ENCODE results near the gene BCAS3. TPM values are rescaled to one million over a fixed set of nuclear protein-coding genes. Genes with fewer than 3 reads are reported as not detected.

The BCAS3 gene
- total RNA-seq, 1 donor from 2014 or later = 44.8 TPM

GRCh38 chr17:61130330-61130729 lies 452.7 kb downstream of the BCAS3 start:
- no peaks in the 10 kb centered on the region for H3K36me3 Mint-ChIP-seq (ENCODE audit: unreplicated experiment)
- H3K4me1 Mint-ChIP-seq (ENCODE audit: low read depth, unreplicated experiment) = peaks cover 42% of the 10 kb centered on the region
- H3K4me3 Mint-ChIP-seq (ENCODE audit: unreplicated experiment) = peak overlapping the region; percentile 76
- peaks cover 11% of the 10 kb centered on the region for H3K9me3 Mint-ChIP-seq (ENCODE audit: unreplicated experiment)
- H3K27ac Mint-ChIP-seq (ENCODE audit: unreplicated experiment) = peak overlapping the region; percentile 99
- TF ChIP-seq CTCF (IDR thresholded peaks at IDR 0.05; ENCODE audit: partially characterized antibody, unreplicated experiment) = no peak
- no peak for DNase-seq
- H3K27me3 Mint-ChIP-seq (ENCODE audit: unreplicated experiment) = no peaks in the 10 kb centered on the region

GRCh38 chr17:61131585-61131984 lies 453.9 kb downstream of the BCAS3 start:
- no peak for DNase-seq
- peaks cover 11% of the 10 kb centered on the region for H3K9me3 Mint-ChIP-seq (ENCODE audit: unreplicated experiment)
- TF ChIP-seq CTCF (IDR thresholded peaks at IDR 0.05; ENCODE audit: partially characterized antibody, unreplicated experiment) = no peak
- no peaks in the 10 kb centered on the region for H3K27me3 Mint-ChIP-seq (ENCODE audit: unreplicated experiment)
- no peaks in the 10 kb centered on the region for H3K36me3 Mint-ChIP-seq (ENCODE audit: unreplicated experiment)
- H3K27ac Mint-ChIP-seq (ENCODE audit: unreplicated experiment) = peak overlapping the region; percentile 85
- peaks cover 46% of the 10 kb centered on the region for H3K4me1 Mint-ChIP-seq (ENCODE audit: low read depth, unreplicated experiment)
- peak overlapping the region; percentile 39 for H3K4me3 Mint-ChIP-seq (ENCODE audit: unreplicated experiment)

- DNase-seq = no peak
- no peak for TF ChIP-seq CTCF (IDR thresholded peaks at IDR 0.05; ENCODE audit: partially characterized antibody, unreplicated experiment)
- Mint-ChIP-seq H3K36me3 (ENCODE audit: unreplicated experiment) (no peaks in the 10 kb centered on the region), H3K9me3 (ENCODE audit: unreplicated experiment) (peaks cover 11% of the 10 kb centered on the region), H3K27me3 (ENCODE audit: unreplicated experiment) (no peaks in the 10 kb centered on the region), H3K27ac (ENCODE audit: unreplicated experiment) (peak overlapping the region; percentile 52), H3K4me3 (ENCODE audit: unreplicated experiment) (no peak overlapping the region), H3K4me1 (ENCODE audit: low read depth, unreplicated experiment) (peaks cover 41% of the 10 kb centered on the region)
Observed at GRCh38 chr17:61132524-61132923, 454.9 kb downstream of the BCAS3 start.

GRCh38 chr17:61133853-61134252 lies 456.2 kb downstream of the BCAS3 start:
- Mint-ChIP-seq H3K9me3 (ENCODE audit: unreplicated experiment) (peaks cover 11% of the 10 kb centered on the region), H3K27ac (ENCODE audit: unreplicated experiment) (no peak overlapping the region), H3K4me3 (ENCODE audit: unreplicated experiment) (no peak overlapping the region), H3K27me3 (ENCODE audit: unreplicated experiment) (no peaks in the 10 kb centered on the region), H3K36me3 (ENCODE audit: unreplicated experiment) (no peaks in the 10 kb centered on the region), H3K4me1 (ENCODE audit: low read depth, unreplicated experiment) (peaks cover 32% of the 10 kb centered on the region)
- TF ChIP-seq CTCF (IDR thresholded peaks at IDR 0.05; ENCODE audit: partially characterized antibody, unreplicated experiment) = no peak
- no peak for DNase-seq

- H3K27ac Mint-ChIP-seq (ENCODE audit: unreplicated experiment) = no peak overlapping the region
- H3K4me3 Mint-ChIP-seq (ENCODE audit: unreplicated experiment) = no peak overlapping the region
- peaks cover 8% of the 10 kb centered on the region for H3K9me3 Mint-ChIP-seq (ENCODE audit: unreplicated experiment)
- DNase-seq = no peak
- TF ChIP-seq CTCF (IDR thresholded peaks at IDR 0.05; ENCODE audit: partially characterized antibody, unreplicated experiment) = no peak
- peaks cover 30% of the 10 kb centered on the region for H3K4me1 Mint-ChIP-seq (ENCODE audit: low read depth, unreplicated experiment)
- H3K36me3 Mint-ChIP-seq (ENCODE audit: unreplicated experiment) = no peaks in the 10 kb centered on the region
- no peaks in the 10 kb centered on the region for H3K27me3 Mint-ChIP-seq (ENCODE audit: unreplicated experiment)
Observed at GRCh38 chr17:61134551-61135235, 457.0 kb downstream of the BCAS3 start.

Data from glutamatergic neuron (in vitro differentiated cells).